Measurements from ENCODE around the gene MIA3.

DNA sequence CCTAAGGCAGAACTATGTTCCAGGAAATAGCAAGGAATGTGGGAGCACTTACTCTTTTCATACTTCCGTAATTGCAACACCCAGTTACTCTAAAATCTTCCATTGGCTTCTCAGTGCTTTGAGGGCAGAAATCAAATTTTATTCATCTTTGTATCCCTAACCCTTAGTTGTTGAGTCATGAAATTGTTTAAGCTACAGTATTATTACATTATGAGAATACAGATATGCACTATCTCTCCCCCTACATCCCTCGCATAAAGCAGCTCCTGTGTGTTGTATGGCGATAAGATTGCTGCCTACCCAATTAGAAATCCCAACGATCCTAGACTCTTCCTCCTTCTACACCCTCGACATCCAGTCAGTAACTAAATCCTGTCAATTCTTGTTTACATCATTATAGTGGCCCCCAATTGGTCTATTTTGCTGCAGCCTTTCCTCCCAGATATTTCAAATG, 91.8 kb downstream of the MIA3 start:
- TF ChIP-seq ZNF114 (CRISPR knock-in tag; IDR thresholded peaks at IDR 0.05) = no peak
- no peak for TF ChIP-seq CTCF (conservative IDR thresholded peaks at IDR 0.05; ENCODE audit: low read depth in 2 of 2)
- no peak for TF ChIP-seq POLR2AphosphoS5 (IDR thresholded peaks at IDR 0.05; ENCODE audit: low read depth)
- no peak for TF ChIP-seq EZH2 (IDR thresholded peaks at IDR 0.05; ENCODE audit: low read depth, unreplicated experiment)
- TF ChIP-seq EZH2phosphoT487 (IDR thresholded peaks at IDR 0.05; ENCODE audit: unreplicated experiment) = no peak
- no peak for TF ChIP-seq REST (IDR thresholded peaks at IDR 0.05; ENCODE audit: unreplicated experiment)
- TF ChIP-seq, protein P1, sequence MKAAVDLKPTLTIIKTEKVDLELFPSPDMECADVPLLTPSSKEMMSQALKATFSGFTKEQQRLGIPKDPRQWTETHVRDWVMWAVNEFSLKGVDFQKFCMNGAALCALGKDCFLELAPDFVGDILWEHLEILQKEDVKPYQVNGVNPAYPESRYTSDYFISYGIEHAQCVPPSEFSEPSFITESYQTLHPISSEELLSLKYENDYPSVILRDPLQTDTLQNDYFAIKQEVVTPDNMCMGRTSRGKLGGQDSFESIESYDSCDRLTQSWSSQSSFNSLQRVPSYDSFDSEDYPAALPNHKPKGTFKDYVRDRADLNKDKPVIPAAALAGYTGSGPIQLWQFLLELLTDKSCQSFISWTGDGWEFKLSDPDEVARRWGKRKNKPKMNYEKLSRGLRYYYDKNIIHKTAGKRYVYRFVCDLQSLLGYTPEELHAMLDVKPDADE (IDR thresholded peaks at IDR 0.05) = no peak
- no peak for TF ChIP-seq CREB1 (CRISPR knock-in tag; IDR thresholded peaks at IDR 0.05; ENCODE audit: low read depth)
- no peak for TF ChIP-seq JUNB (IDR thresholded peaks at IDR 0.05; ENCODE audit: unreplicated experiment)
- no peak for TF ChIP-seq ZNF331 (CRISPR knock-in tag; IDR thresholded peaks at IDR 0.05; ENCODE audit: low read depth)
